HepG2 (cell line): ENCODE measurements around the gene CCL27. TPM values are rescaled to one million over a fixed set of nuclear protein-coding genes. Genes with fewer than 3 reads are reported as not detected.
A peak's percentile ranks its signal among the peaks of the same experiment; 100 is the strongest.

ENCODE experiments used
- ATAC-seq: fragments of 200-7000 bp; cut with Tn5 transposase; 3 replicates; pipeline ENCODE4 v1.9.1; 2020; ENCODE audit warnings: mild to moderate bottlenecking, moderate library complexity
- BruUV-seq: library from RNA; stranded (reverse); fragments of 400-500 nt; replicated peaks from 2 replicates; lab custom pipeline; 2021; lab: Mats Ljungman, UMichigan
- CTCF ChIA-PET: fragments of 300-600 bp; formaldehyde crosslinking; extraction: SDS; loops from one replicate; lab custom pipeline; 2021; ENCODE audit warnings: low total read pairs, inconsistent platforms, low intra/inter-chr PET ratio; lab: Yijun Ruan, JAX
- POLR2A ChIA-PET: fragments of 350-600 bp; sonication (Branson Sonifier 250); formaldehyde crosslinking; loops from one replicate; lab custom pipeline; 2020; ENCODE audit warnings: antibody characterized with exemption, inconsistent platforms; lab: Yijun Ruan, JAX
- DNase-seq: peaks from one replicate; pipeline ENCODE4 v3.0.0-alpha.2; 2015; ENCODE audit warnings: low spot score
- FAIRE-seq: peaks from 3 replicates; lab custom pipeline; 2011; peaks lifted over from hg19 to GRCh38; lab: Jason Lieb, UNC
- H2AFZ ChIP-seq: one replicate; pipeline ENCODE4 v1.6.1; 2011; ENCODE audit warnings: low read length, inconsistent platforms
- H3K27ac ChIP-seq: fragments of 300-600 bp; 3 replicates; pipeline ENCODE4 v1.8.0; 2011; ENCODE audit warnings: mixed run types, mild to moderate bottlenecking, mixed read lengths, low read length, inconsistent platforms; ENCODE audit not compliant: insufficient read depth; ENCODE audit errors: extremely low read length
- H3K27me3 ChIP-seq, 2 experiments: fragments of 200-600 bp in 1 of 2; 2 replicates in 1 of 2; 3 replicates in 1 of 2; pipeline versions ENCODE4 v1.6.0 to v1.8.0; 2011; ENCODE audit warnings: low read length in 2 of 2, mild to moderate bottlenecking in 2 of 2, moderate library complexity in 2 of 2, inconsistent platforms in 1 of 2; ENCODE audit not compliant: insufficient read depth in 2 of 2, control insufficient read depth in 1 of 2
- H3K36me3 ChIP-seq, 2 experiments: fragments of 200-600 bp in 1 of 2; replicated peaks in 1 of 2; 2 replicates in 1 of 2; 3 replicates in 1 of 2; pipeline versions ENCODE4 v1.5.1 to v1.8.0; 2011; ENCODE audit warnings: low read length in 2 of 2, inconsistent platforms in 1 of 2; ENCODE audit not compliant: insufficient read depth in 2 of 2, control insufficient read depth in 1 of 2
- H3K4me1 ChIP-seq: 2 replicates; pipeline ENCODE4 v1.5.1; 2012; ENCODE audit warnings: low read length, inconsistent platforms; ENCODE audit not compliant: insufficient read depth
- H3K4me2 ChIP-seq: 2 replicates; pipeline ENCODE4 v1.6.0; 2011; ENCODE audit warnings: low read depth, low read length, inconsistent platforms
- H3K4me3 ChIP-seq, 3 experiments: fragments of 200-600 bp in 1 of 3; sonication (generic), shearing (Covaris generic) in 1 of 3; replicated peaks in 1 of 3; 2 replicates each; pipeline ENCODE4 v1.5.1; 2011 to 2016; ENCODE audit warnings: low read length in 3 of 3, inconsistent platforms in 2 of 3, low read depth in 2 of 3, mild to moderate bottlenecking in 2 of 3, control low read depth in 1 of 3, mixed read lengths in 1 of 3; ENCODE audit not compliant: insufficient read depth in 1 of 3
- H3K79me2 ChIP-seq: one replicate; pipeline ENCODE4 v1.6.1; 2011; ENCODE audit warnings: low read length, inconsistent platforms; ENCODE audit not compliant: insufficient read depth
- H3K9ac ChIP-seq: 2 replicates; pipeline ENCODE4 v1.6.0; 2011; ENCODE audit warnings: mild to moderate bottlenecking, low read depth, low read length, inconsistent platforms; ENCODE audit not compliant: insufficient read depth
- H3K9me3 ChIP-seq: 2 replicates; pipeline ENCODE4 v1.5.1; 2012; ENCODE audit warnings: mild to moderate bottlenecking, low read length
- H4K20me1 ChIP-seq: 2 replicates; pipeline ENCODE4 v1.6.0; 2011; ENCODE audit warnings: inconsistent platforms, mild to moderate bottlenecking, low read length, moderate library complexity; ENCODE audit not compliant: insufficient read depth
- DR1 ChIP-seq: sonication (generic); formaldehyde crosslinking; IDR thresholded peaks from 2 replicates; pipeline ENCODE4 v1.8.0; 2021; ENCODE audit warnings: mild to moderate bottlenecking, missing genetic modification reagents, inconsistent platforms
- GLI4 ChIP-seq: sonication (generic); formaldehyde crosslinking; IDR thresholded peaks from 2 replicates; pipeline ENCODE4 v1.5.1; 2020; ENCODE audit warnings: missing genetic modification reagents, mild to moderate bottlenecking, moderate library complexity, borderline replicate concordance
- HNRNPUL1 ChIP-seq: fragments of 200-400 bp; formaldehyde crosslinking; IDR thresholded peaks from 2 replicates; pipeline ENCODE4 v1.6.1; 2017; ENCODE audit warnings: low read depth, mild to moderate bottlenecking, low read length, moderate library complexity
- KMT2A ChIP-seq: sonication (generic); formaldehyde crosslinking; IDR thresholded peaks from 2 replicates; pipeline ENCODE4 v1.4.0; 2020; ENCODE audit warnings: missing genetic modification reagents
- ONECUT2 ChIP-seq: sonication (generic); formaldehyde crosslinking; IDR thresholded peaks from 2 replicates; pipeline ENCODE4 v1.4.0; 2020; ENCODE audit warnings: missing genetic modification reagents
- PRDM15 ChIP-seq: sonication (generic); formaldehyde crosslinking; IDR thresholded peaks from 2 replicates; pipeline ENCODE4 v1.4.0; 2020; ENCODE audit warnings: missing genetic modification reagents
- SMAD3 ChIP-seq: sonication (generic); formaldehyde crosslinking; IDR thresholded peaks from 2 replicates; pipeline ENCODE4 v1.4.0; 2020; ENCODE audit warnings: missing genetic modification reagents
- ZNF10 ChIP-seq: sonication (generic); formaldehyde crosslinking; IDR thresholded peaks from 2 replicates; pipeline ENCODE4 v1.4.0; 2020; ENCODE audit warnings: mild to moderate bottlenecking, low read depth, missing genetic modification reagents, borderline replicate concordance
- ZNF225 ChIP-seq: sonication (generic); formaldehyde crosslinking; IDR thresholded peaks from 2 replicates; pipeline ENCODE4 v1.4.0; 2020; ENCODE audit warnings: mild to moderate bottlenecking, missing genetic modification reagents
- ZNF318 ChIP-seq: sonication (generic); formaldehyde crosslinking; IDR thresholded peaks from 2 replicates; pipeline ENCODE4 v1.4.0; 2020; ENCODE audit warnings: mild to moderate bottlenecking, missing genetic modification reagents
- ZNF34 ChIP-seq: sonication (generic); formaldehyde crosslinking; IDR thresholded peaks from 2 replicates; pipeline ENCODE4 v1.4.0; 2020; ENCODE audit warnings: mild to moderate bottlenecking, missing genetic modification reagents, borderline replicate concordance
- WGBS: methylation state at CpG from one replicate; pipeline ENCODE4 v1.1.6; 2017; ENCODE audit warnings: low lambda C conversion rate; 5-methylcytosine and 5-hydroxymethylcytosine counted together
- in situ Hi-C: cut with HindIII; loops from 2 replicates; pipeline ENCODE4 v1.10.0; 2017; ENCODE audit warnings: low pct_unique_long_range_greater_than_20kb; ENCODE audit not compliant: extremely low pct_ligation_motif_present
- intact Hi-C: fragments of 100-400 bp; cut with micrococcal nuclease; formaldehyde crosslinking; loops from one replicate; pipeline ENCODE4 v1.10.0; 2022; ENCODE audit not compliant: unreplicated experiment
- polyA plus RNA-seq, 8 experiments: library from polyadenylated mRNA; depleted of rRNA in 3 of 8; stranded (reverse) in 7 of 8; unstranded in 1 of 8; fragments of >200 nt; fragmentation: Illumina TruSeq in 4 of 8; extraction: Trizol in 4 of 8; gene quantifications; 2 replicates each; pipeline versions ENCODE4 v1.2.1 to v1.2.3, GENCODE V29; 2011 to 2016; ENCODE audit warnings: low read depth in 4 of 8, missing spikeins in 1 of 8, mixed read lengths in 1 of 8; ENCODE audit not compliant: insufficient read depth in 1 of 8
- total RNA-seq, 5 experiments: library from RNA; depleted of rRNA; stranded (reverse); fragments of >200 nt; fragmentation: Illumina TruSeq; extraction: Trizol; gene quantifications; 2 replicates each; pipeline ENCODE4 v1.2.3, GENCODE V29; 2016; ENCODE audit warnings: low read depth in 1 of 5

CCL27 gene
- total and polyA plus RNA-seq, 2 of the 13 experiments (the other 11 are each of a cell fraction or from before 2014, with no cell fraction given): not detected

GRCh38 chr9:34636791-34637355, 25.6 kb downstream of the CCL27 start:
- in situ Hi-C loops: no loop called here
- H3K9ac ChIP-seq: peak overlapping the region; percentile 77
- ChIA-PET POLR2A (interaction anchor here (0.8 to 6.9 kb wide), 11 partner anchors 9 to 435 kb away, joined by 3 to 100 read pairs (median 10); partner anchors contain the start of genes DCTN3, GALT, IL11RA and MYORG), CTCF (interaction anchor here (1.3 kb wide), 1 partner anchor 10 kb away, joined by 5 read pairs; the partner anchor contains the start of gene GALT)
- DNase-seq: no peak
- no peak overlapping the region for H2AFZ ChIP-seq
- intact Hi-C loops: no loop called here
- H4K20me1 ChIP-seq: no peaks in the 10 kb centered on the region
- peaks cover 14% of the 10 kb centered on the region for H3K79me2 ChIP-seq
- BruUV-seq: no TSS peak
- no peaks in the 10 kb centered on the region for H3K9me3 ChIP-seq
- peak; percentile 21 for ATAC-seq
- no peak for FAIRE-seq
- H3K4me1 ChIP-seq: peaks cover 54% of the 10 kb centered on the region
- WGBS: 10% methylated on average over 3 of the region's 23 CpGs
- peak overlapping the region; percentile 66 to 91 (median 86) for H3K4me3 ChIP-seq
- peak overlapping the region; percentile 70 for H3K27ac ChIP-seq
- H3K27me3 ChIP-seq: no peaks in the 10 kb centered on the region; a peak in 1 of 5 replicates
- peaks cover 3 to 4% of the 10 kb centered on the region in 2 experiments; a peak in 3 of 5 replicates for H3K36me3 ChIP-seq
- peak overlapping the region; percentile 99 for H3K4me2 ChIP-seq
- TF ChIP-seq ZNF34 (CRISPR knock-in tag) (no peak), KMT2A (no peak), PRDM15 (CRISPR knock-in tag) (0 out of 2 replicates have a peak, but pooled peaks have one; percentile 14), GLI4 (0 out of 2 replicates have a peak, but pooled peaks have one; percentile 64), ZNF225 (CRISPR knock-in tag) (0 out of 2 replicates have a peak, but pooled peaks have one; percentile 16), ONECUT2 (CRISPR knock-in tag) (0 out of 2 replicates have a peak, but pooled peaks have one; percentile 44), SMAD3 (CRISPR knock-in tag) (no peak), ZNF10 (no peak), HNRNPUL1 (no peak), ZNF318 (CRISPR knock-in tag) (no peak), DR1 (CRISPR knock-in tag) (no peak)
